ENCODE data around the gene PROM1.

GRCh38 chr4:16078195-16078760, 5.5 kb downstream of the PROM1 start:
- TF ChIP-seq CTCF (IDR thresholded peaks at IDR 0.05; ENCODE audit: low read depth, low read length, missing input control), result no peak
- no peak for TF ChIP-seq MAX (IDR thresholded peaks at IDR 0.05)
- TF ChIP-seq FOXA1 (IDR thresholded peaks at IDR 0.05), result no peak
- TF ChIP-seq ATF3 (IDR thresholded peaks at IDR 0.05), result no peak
- TF ChIP-seq RXRA (IDR thresholded peaks at IDR 0.05), result no peak
